ENCODE data around the gene SUGP2.

DNA sequence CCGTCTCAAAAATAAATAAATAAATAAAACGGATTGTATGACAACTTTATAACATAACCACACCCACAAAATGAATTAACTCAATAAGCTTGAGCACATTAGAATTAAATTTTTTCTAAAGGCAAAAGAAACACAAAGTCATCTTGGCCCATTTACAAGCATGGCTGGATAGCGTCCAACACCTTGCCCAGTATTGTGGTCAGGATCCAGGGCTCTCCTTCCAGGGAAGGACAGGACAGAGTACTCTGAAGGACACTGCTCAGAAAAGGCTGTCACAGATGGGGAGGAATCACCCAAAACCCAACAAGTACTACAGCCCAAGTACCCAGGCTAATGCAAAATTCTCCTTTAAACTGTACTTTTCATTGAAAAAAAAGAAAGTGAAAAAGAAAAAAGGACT, 27.1 kb downstream of the SUGP2 start:
- TF ChIP-seq, protein P1, sequence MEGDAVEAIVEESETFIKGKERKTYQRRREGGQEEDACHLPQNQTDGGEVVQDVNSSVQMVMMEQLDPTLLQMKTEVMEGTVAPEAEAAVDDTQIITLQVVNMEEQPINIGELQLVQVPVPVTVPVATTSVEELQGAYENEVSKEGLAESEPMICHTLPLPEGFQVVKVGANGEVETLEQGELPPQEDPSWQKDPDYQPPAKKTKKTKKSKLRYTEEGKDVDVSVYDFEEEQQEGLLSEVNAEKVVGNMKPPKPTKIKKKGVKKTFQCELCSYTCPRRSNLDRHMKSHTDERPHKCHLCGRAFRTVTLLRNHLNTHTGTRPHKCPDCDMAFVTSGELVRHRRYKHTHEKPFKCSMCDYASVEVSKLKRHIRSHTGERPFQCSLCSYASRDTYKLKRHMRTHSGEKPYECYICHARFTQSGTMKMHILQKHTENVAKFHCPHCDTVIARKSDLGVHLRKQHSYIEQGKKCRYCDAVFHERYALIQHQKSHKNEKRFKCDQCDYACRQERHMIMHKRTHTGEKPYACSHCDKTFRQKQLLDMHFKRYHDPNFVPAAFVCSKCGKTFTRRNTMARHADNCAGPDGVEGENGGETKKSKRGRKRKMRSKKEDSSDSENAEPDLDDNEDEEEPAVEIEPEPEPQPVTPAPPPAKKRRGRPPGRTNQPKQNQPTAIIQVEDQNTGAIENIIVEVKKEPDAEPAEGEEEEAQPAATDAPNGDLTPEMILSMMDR (IDR thresholded peaks at IDR 0.05) = no peak
- TF ChIP-seq POLR2AphosphoS5 (IDR thresholded peaks at IDR 0.05) = no peak

Measured in stomach (tissue), 4 donors.